ENCODE measurements around the gene TAX1BP1. TPM values are rescaled to one million over a fixed set of nuclear protein-coding genes. Genes with fewer than 3 reads are reported as not detected.
A peak's percentile ranks its signal among the peaks of the same experiment; 100 is the strongest.

The TAX1BP1 gene
- polyA plus RNA-seq, 3 donors = 99.8 to 118 (median 116) TPM

GRCh38 chr7:27771111-27771510, 31.1 kb downstream of the TAX1BP1 start:
- no peak for DNase-seq

GRCh38 chr7:27774717-27775328, 34.9 kb downstream of the TAX1BP1 start:
- no peak for DNase-seq

GRCh38 chr7:27775782-27776181, 35.8 kb downstream of the TAX1BP1 start:
- no peak for DNase-seq

GRCh38 chr7:27777662-27778061, 37.7 kb downstream of the TAX1BP1 start:
- no peak for DNase-seq

GRCh38 chr7:27779873-27780272, 39.9 kb downstream of the TAX1BP1 start:
- no peak for DNase-seq

- DNase-seq = no peak
These were observed 41.2 kb downstream of the TAX1BP1 start for GRCh38 chr7:27781188-27781587.

GRCh38 chr7:27782849-27783248, 42.9 kb downstream of the TAX1BP1 start:
- DNase-seq = no peak

- DNase-seq = peak; percentile 27
These were observed 44.6 kb downstream of the TAX1BP1 start for GRCh38 chr7:27784399-27785053.

- DNase-seq = no peak
These were observed 48.5 kb downstream of the TAX1BP1 start for GRCh38 chr7:27788437-27788836.

GRCh38 chr7:27793780-27794179, 53.8 kb downstream of the TAX1BP1 start:
- no peak for DNase-seq

GRCh38 chr7:27795977-27796376, 56.0 kb downstream of the TAX1BP1 start:
- no peak for DNase-seq

GRCh38 chr7:27799212-27799611, 59.2 kb downstream of the TAX1BP1 start:
- no peak for DNase-seq

GRCh38 chr7:27802999-27803398, 63.0 kb downstream of the TAX1BP1 start:
- DNase-seq = no peak

GRCh38 chr7:27804139-27804538, 64.2 kb downstream of the TAX1BP1 start:
- DNase-seq = no peak

GRCh38 chr7:27808626-27809025, 68.7 kb downstream of the TAX1BP1 start:
- no peak for DNase-seq

- DNase-seq = no peak
These were observed 70.2 kb downstream of the TAX1BP1 start for GRCh38 chr7:27810186-27810585.

GRCh38 chr7:27812706-27813105, 72.7 kb downstream of the TAX1BP1 start:
- DNase-seq = no peak

GRCh38 chr7:27822245-27822644, 82.3 kb downstream of the TAX1BP1 start:
- no peak for DNase-seq

GRCh38 chr7:27825891-27826290, 85.9 kb downstream of the TAX1BP1 start:
- no peak for DNase-seq

GRCh38 chr7:27826357-27826756, 86.4 kb downstream of the TAX1BP1 start:
- DNase-seq = no peak

GRCh38 chr7:27834179-27834921, 94.4 kb downstream of the TAX1BP1 start:
- DNase-seq = no peak

- DNase-seq = no peak
These were observed 95.4 kb downstream of the TAX1BP1 start for GRCh38 chr7:27835376-27835775.

GRCh38 chr7:27836536-27836935, 96.6 kb downstream of the TAX1BP1 start:
- DNase-seq = no peak
